ENCODE data around the gene NTHL1. TPM values are rescaled to one million over a fixed set of nuclear protein-coding genes. Genes with fewer than 3 reads are reported as not detected.

NTHL1 gene
- total and polyA plus RNA-seq, 9 of the 15 experiments (the other 6 are each of a cell fraction or from before 2014, with no cell fraction given): 1.1 to 58.8 (median 17.6) TPM

- TF ChIP-seq, protein P1, sequence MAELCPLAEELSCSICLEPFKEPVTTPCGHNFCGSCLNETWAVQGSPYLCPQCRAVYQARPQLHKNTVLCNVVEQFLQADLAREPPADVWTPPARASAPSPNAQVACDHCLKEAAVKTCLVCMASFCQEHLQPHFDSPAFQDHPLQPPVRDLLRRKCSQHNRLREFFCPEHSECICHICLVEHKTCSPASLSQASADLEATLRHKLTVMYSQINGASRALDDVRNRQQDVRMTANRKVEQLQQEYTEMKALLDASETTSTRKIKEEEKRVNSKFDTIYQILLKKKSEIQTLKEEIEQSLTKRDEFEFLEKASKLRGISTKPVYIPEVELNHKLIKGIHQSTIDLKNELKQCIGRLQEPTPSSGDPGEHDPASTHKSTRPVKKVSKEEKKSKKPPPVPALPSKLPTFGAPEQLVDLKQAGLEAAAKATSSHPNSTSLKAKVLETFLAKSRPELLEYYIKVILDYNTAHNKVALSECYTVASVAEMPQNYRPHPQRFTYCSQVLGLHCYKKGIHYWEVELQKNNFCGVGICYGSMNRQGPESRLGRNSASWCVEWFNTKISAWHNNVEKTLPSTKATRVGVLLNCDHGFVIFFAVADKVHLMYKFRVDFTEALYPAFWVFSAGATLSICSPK (IDR thresholded peaks at IDR 0.05; ENCODE audit: borderline replicate concordance): no peak
- TF ChIP-seq RB1 (IDR thresholded peaks at IDR 0.05; ENCODE audit: low read depth) (peak; percentile 87), CREB1 (IDR thresholded peaks at IDR 0.05) (peak; percentile 14; the same call in 1 of the 2 replicates), CREB1 (CRISPR knock-in tag; IDR thresholded peaks at IDR 0.05) (peak; percentile 81), FOXK2 (conservative IDR thresholded peaks at IDR 0.05 in 1 of 2, IDR thresholded peaks at IDR 0.05 in 1 of 2; ENCODE audit: low read depth in 2 of 2) (no peak), SMARCB1 (IDR thresholded peaks at IDR 0.05; ENCODE audit: insufficient read length, low read depth) (no peak), SMARCC2 (IDR thresholded peaks at IDR 0.05; ENCODE audit: low read depth) (no peak), HES1 (IDR thresholded peaks at IDR 0.05; ENCODE audit: low read depth) (no peak), ZFX (CRISPR knock-in tag; IDR thresholded peaks at IDR 0.05) (peak; percentile 79), POLR2G (IDR thresholded peaks at IDR 0.05; ENCODE audit: low read depth, low read length) (peak; percentile 71)
- TF ChIP-seq, protein P2, sequence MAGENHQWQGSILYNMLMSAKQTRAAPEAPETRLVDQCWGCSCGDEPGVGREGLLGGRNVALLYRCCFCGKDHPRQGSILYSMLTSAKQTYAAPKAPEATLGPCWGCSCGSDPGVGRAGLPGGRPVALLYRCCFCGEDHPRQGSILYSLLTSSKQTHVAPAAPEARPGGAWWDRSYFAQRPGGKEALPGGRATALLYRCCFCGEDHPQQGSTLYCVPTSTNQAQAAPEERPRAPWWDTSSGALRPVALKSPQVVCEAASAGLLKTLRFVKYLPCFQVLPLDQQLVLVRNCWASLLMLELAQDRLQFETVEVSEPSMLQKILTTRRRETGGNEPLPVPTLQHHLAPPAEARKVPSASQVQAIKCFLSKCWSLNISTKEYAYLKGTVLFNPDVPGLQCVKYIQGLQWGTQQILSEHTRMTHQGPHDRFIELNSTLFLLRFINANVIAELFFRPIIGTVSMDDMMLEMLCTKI (IDR thresholded peaks at IDR 0.05; ENCODE audit: partially characterized antibody): no peak
- TF ChIP-seq, protein P3, sequence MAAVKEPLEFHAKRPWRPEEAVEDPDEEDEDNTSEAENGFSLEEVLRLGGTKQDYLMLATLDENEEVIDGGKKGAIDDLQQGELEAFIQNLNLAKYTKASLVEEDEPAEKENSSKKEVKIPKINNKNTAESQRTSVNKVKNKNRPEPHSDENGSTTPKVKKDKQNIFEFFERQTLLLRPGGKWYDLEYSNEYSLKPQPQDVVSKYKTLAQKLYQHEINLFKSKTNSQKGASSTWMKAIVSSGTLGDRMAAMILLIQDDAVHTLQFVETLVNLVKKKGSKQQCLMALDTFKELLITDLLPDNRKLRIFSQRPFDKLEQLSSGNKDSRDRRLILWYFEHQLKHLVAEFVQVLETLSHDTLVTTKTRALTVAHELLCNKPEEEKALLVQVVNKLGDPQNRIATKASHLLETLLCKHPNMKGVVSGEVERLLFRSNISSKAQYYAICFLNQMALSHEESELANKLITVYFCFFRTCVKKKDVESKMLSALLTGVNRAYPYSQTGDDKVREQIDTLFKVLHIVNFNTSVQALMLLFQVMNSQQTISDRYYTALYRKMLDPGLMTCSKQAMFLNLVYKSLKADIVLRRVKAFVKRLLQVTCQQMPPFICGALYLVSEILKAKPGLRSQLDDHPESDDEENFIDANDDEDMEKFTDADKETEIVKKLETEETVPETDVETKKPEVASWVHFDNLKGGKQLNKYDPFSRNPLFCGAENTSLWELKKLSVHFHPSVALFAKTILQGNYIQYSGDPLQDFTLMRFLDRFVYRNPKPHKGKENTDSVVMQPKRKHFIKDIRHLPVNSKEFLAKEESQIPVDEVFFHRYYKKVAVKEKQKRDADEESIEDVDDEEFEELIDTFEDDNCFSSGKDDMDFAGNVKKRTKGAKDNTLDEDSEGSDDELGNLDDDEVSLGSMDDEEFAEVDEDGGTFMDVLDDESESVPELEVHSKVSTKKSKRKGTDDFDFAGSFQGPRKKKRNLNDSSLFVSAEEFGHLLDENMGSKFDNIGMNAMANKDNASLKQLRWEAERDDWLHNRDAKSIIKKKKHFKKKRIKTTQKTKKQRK (IDR thresholded peaks at IDR 0.05; ENCODE audit: borderline replicate concordance, low read depth, low read length): no peak
- TF ChIP-seq, protein P4, sequence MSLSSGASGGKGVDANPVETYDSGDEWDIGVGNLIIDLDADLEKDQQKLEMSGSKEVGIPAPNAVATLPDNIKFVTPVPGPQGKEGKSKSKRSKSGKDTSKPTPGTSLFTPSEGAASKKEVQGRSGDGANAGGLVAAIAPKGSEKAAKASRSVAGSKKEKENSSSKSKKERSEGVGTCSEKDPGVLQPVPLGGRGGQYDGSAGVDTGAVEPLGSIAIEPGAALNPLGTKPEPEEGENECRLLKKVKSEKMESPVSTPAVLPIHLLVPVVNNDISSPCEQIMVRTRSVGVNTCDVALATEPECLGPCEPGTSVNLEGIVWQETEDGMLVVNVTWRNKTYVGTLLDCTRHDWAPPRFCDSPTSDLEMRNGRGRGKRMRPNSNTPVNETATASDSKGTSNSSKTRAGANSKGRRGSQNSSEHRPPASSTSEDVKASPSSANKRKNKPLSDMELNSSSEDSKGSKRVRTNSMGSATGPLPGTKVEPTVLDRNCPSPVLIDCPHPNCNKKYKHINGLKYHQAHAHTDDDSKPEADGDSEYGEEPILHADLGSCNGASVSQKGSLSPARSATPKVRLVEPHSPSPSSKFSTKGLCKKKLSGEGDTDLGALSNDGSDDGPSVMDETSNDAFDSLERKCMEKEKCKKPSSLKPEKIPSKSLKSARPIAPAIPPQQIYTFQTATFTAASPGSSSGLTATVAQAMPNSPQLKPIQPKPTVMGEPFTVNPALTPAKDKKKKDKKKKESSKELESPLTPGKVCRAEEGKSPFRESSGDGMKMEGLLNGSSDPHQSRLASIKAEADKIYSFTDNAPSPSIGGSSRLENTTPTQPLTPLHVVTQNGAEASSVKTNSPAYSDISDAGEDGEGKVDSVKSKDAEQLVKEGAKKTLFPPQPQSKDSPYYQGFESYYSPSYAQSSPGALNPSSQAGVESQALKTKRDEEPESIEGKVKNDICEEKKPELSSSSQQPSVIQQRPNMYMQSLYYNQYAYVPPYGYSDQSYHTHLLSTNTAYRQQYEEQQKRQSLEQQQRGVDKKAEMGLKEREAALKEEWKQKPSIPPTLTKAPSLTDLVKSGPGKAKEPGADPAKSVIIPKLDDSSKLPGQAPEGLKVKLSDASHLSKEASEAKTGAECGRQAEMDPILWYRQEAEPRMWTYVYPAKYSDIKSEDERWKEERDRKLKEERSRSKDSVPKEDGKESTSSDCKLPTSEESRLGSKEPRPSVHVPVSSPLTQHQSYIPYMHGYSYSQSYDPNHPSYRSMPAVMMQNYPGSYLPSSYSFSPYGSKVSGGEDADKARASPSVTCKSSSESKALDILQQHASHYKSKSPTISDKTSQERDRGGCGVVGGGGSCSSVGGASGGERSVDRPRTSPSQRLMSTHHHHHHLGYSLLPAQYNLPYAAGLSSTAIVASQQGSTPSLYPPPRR (CRISPR knock-in tag; IDR thresholded peaks at IDR 0.05; ENCODE audit: borderline replicate concordance): 0 out of 2 replicates have a peak, but pooled peaks have one; percentile 34
Observed at GRCh38 chr16:2023092-2024031, 24.3 kb downstream of the NTHL1 start (continued).

Data from K562 (cell line).